ENCODE data around the gene APH1A. TPM values are rescaled to one million over a fixed set of nuclear protein-coding genes. Genes with fewer than 3 reads are reported as not detected.

APH1A gene
- total and polyA plus RNA-seq, 9 of the 15 experiments (the other 6 are each of a cell fraction or from before 2014, with no cell fraction given), result 5.6 to 123 (median 77.0) TPM

DNA sequence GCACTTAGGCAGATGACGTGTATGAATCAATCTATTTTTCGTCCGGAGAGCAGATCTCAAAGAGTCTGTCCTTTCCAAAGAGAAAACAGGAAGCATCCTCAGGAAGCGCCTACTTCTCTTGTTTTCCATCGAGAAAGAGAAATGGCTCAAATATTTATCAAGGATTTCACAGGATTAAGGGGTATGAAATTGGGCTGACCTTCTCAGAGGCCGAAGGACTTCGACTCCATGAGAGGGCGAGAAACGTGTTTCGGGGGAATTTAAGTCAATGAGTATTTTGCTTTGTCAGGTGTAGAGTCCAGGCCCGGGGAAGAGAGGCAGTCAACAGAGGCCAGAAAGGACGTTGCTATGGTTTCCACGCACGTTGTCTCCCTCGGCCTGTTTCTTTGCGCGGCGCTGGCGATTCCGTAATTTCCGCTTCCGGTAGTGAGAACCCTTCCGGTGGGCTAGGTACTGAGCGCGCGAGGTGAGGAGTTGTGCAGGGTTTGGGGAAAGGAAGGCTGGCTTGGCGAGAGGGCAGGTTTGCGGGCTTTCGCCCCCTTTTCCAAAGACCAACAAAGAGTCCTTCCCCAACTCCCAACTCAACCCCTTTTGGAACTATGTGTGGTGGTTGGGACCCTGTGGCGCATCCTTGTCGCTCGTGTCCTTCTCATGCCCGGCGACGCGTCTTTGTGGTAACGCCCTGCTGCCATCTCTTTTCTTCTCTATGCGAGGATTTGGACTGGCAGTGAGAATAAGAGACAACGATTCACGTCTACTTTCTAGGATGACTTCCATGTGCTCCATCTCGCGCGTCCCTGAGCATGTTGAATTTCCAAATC, 24.8 kb upstream of the APH1A start, which contains the start of gene MRPS21 (continued):
- TF ChIP-seq ZNF764 (CRISPR knock-in tag; IDR thresholded peaks at IDR 0.05; ENCODE audit: low read depth), result no peak
- TF ChIP-seq, protein P1, sequence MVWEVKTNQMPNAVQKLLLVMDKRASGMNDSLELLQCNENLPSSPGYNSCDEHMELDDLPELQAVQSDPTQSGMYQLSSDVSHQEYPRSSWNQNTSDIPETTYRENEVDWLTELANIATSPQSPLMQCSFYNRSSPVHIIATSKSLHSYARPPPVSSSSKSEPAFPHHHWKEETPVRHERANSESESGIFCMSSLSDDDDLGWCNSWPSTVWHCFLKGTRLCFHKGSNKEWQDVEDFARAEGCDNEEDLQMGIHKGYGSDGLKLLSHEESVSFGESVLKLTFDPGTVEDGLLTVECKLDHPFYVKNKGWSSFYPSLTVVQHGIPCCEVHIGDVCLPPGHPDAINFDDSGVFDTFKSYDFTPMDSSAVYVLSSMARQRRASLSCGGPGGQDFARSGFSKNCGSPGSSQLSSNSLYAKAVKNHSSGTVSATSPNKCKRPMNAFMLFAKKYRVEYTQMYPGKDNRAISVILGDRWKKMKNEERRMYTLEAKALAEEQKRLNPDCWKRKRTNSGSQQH (CRISPR knock-in tag; IDR thresholded peaks at IDR 0.05), result no peak
- no peak for TF ChIP-seq ZSCAN29 (IDR thresholded peaks at IDR 0.05)
- TF ChIP-seq MAFG (tag; conservative IDR thresholded peaks at IDR 0.05), result peak; percentile 59
- no peak for TF ChIP-seq ZNF584 (CRISPR knock-in tag; IDR thresholded peaks at IDR 0.05; ENCODE audit: low read depth)
- TF ChIP-seq, protein P2, sequence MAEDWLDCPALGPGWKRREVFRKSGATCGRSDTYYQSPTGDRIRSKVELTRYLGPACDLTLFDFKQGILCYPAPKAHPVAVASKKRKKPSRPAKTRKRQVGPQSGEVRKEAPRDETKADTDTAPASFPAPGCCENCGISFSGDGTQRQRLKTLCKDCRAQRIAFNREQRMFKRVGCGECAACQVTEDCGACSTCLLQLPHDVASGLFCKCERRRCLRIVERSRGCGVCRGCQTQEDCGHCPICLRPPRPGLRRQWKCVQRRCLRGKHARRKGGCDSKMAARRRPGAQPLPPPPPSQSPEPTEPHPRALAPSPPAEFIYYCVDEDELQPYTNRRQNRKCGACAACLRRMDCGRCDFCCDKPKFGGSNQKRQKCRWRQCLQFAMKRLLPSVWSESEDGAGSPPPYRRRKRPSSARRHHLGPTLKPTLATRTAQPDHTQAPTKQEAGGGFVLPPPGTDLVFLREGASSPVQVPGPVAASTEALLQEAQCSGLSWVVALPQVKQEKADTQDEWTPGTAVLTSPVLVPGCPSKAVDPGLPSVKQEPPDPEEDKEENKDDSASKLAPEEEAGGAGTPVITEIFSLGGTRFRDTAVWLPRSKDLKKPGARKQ (CRISPR knock-in tag; IDR thresholded peaks at IDR 0.05), result no peak
- TF ChIP-seq NR2C1 (IDR thresholded peaks at IDR 0.05), result peak; percentile 71
- peak; percentile 74 for TF ChIP-seq NR2C1 (tag; IDR thresholded peaks at IDR 0.05)
- no peak for TF ChIP-seq ZNF41 (CRISPR knock-in tag; conservative IDR thresholded peaks at IDR 0.05)
- TF ChIP-seq, protein P3, sequence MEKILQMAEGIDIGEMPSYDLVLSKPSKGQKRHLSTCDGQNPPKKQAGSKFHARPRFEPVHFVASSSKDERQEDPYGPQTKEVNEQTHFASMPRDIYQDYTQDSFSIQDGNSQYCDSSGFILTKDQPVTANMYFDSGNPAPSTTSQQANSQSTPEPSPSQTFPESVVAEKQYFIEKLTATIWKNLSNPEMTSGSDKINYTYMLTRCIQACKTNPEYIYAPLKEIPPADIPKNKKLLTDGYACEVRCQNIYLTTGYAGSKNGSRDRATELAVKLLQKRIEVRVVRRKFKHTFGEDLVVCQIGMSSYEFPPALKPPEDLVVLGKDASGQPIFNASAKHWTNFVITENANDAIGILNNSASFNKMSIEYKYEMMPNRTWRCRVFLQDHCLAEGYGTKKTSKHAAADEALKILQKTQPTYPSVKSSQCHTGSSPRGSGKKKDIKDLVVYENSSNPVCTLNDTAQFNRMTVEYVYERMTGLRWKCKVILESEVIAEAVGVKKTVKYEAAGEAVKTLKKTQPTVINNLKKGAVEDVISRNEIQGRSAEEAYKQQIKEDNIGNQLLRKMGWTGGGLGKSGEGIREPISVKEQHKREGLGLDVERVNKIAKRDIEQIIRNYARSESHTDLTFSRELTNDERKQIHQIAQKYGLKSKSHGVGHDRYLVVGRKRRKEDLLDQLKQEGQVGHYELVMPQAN (IDR thresholded peaks at IDR 0.05; ENCODE audit: borderline replicate concordance), result peak; percentile 85; the same call in 1 of the 2 replicates
- peak; percentile 17; the same call in 1 of the 2 replicates for TF ChIP-seq CC2D1A (IDR thresholded peaks at IDR 0.05)
- no peak for TF ChIP-seq ZNF253 (CRISPR knock-in tag; conservative IDR thresholded peaks at IDR 0.05)
- no peak for TF ChIP-seq FIP1L1 (IDR thresholded peaks at IDR 0.05; ENCODE audit: low read depth, low read length, poor library complexity, severe bottlenecking)
- TF ChIP-seq KLF6 (CRISPR knock-in tag; IDR thresholded peaks at IDR 0.05; ENCODE audit: borderline replicate concordance), result no peak
- TF ChIP-seq RAD51 (IDR thresholded peaks at IDR 0.05; ENCODE audit: borderline replicate concordance, low read depth), result no peak
- no peak for TF ChIP-seq FOSL1 (tag; conservative IDR thresholded peaks at IDR 0.05)
- TF ChIP-seq RBBP5 (IDR thresholded peaks at IDR 0.05; ENCODE audit: borderline replicate concordance, insufficient read depth, low read length, poor library complexity, severe bottlenecking), result peak; percentile 71
- TF ChIP-seq HDGF (IDR thresholded peaks at IDR 0.05), result no peak
- no peak for TF ChIP-seq ILK (tag; IDR thresholded peaks at IDR 0.05; ENCODE audit: borderline replicate concordance, low read depth)
- TF ChIP-seq, protein P4, sequence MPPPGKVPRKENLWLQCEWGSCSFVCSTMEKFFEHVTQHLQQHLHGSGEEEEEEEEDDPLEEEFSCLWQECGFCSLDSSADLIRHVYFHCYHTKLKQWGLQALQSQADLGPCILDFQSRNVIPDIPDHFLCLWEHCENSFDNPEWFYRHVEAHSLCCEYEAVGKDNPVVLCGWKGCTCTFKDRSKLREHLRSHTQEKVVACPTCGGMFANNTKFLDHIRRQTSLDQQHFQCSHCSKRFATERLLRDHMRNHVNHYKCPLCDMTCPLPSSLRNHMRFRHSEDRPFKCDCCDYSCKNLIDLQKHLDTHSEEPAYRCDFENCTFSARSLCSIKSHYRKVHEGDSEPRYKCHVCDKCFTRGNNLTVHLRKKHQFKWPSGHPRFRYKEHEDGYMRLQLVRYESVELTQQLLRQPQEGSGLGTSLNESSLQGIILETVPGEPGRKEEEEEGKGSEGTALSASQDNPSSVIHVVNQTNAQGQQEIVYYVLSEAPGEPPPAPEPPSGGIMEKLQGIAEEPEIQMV (tag; conservative IDR thresholded peaks at IDR 0.05; ENCODE audit: low read depth), result no peak

Data from K562 (cell line).